HG03103 (cell line): ENCODE data around the gene CLECL1.

Experiments
- ATAC-seq: cut with Tn5 transposase; IDR thresholded peaks from one replicate; pipeline ENCODE4 v1.9.1; 2021; ENCODE audit warnings: low read depth; ENCODE audit not compliant: unreplicated experiment

CLECL1 gene

DNA sequence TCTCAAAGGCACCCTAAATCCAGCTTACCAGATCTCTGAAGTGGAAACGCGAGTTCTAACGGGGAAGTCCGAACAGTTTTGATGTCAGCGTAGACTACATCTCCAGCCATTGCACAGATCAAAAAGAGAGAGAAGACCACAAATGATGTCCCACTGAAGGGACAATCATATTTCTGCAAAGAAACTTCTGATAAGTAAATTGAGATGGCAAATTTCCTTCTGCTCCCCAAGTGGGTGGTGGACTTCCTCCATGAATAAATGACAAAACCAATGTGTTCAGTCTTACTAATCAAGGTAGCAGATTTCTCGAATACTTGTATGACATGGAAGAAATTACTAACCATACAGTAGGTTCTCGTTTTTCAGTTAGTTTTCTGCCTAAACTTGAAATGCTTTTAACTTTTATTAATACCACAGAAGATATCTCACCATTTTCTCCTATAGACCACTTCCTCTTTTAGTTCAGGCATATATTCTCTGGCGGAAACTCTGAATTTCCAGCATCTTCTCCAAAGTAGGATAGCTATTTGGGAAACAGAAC lies at the start of gene CLECL1:
TSS of gene CLECL1 (minus strand) at position 177 of the 541 bp plus-strand sequence.
- ATAC-seq: no peak

- no peak for ATAC-seq
These were observed 48.5 kb upstream of the CLECL1 start for GRCh38 chr12:9781360-9781759.

GRCh38 chr12:9779209-9779608 lies 46.3 kb upstream of the CLECL1 start:
- ATAC-seq: no peak

- no peak for ATAC-seq
These were observed 43.9 kb upstream of the CLECL1 start for GRCh38 chr12:9776781-9777180.

- no peak for ATAC-seq
These were observed 40.5 kb upstream of the CLECL1 start for GRCh38 chr12:9773216-9773877.

- no peak for ATAC-seq
These were observed 30.1 kb upstream of the CLECL1 start for GRCh38 chr12:9763025-9763424.

- ATAC-seq: no peak
These were observed 29.5 kb upstream of the CLECL1 start for GRCh38 chr12:9762369-9762768.

GRCh38 chr12:9761419-9761781 lies 28.5 kb upstream of the CLECL1 start:
- no peak for ATAC-seq

DNA sequence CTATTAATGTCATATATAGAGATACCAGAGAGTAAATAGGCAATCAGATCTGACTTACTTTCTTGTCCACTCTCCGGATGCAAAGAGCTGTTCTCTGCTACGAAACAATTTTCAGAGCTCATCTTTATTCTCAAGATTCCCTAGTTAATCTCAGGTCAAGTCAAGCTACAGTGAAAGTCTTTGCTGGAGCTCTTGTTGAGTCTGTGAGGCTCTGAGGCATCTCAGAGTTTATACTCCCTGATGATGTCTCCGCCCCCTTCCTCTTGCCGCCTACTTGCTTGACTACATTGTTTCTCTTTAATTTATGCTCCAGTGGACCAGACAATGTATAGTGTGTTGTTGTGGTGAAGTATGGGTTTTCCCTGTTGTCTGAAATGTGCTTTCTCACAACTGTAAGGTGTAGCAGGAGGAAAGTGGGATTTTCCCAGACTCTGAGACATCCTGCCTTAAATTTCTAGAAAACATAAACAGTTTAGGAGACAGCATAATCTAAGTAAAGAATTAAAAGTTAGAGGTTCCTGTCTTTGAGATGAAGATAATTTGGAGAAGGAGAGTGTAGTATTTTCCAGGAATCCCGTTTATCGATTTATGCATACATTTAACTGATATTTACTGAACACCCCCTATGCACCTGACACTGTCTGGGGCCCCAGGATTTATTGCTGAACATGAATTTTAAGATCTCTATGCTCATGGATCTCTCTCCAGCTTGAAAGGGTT lies 28.0 kb upstream of the CLECL1 start, which contains the start of gene CD69:
TSS of gene CD69 (minus strand) at position 203 of the 720 bp plus-strand sequence. CDS start at position 122, 81 bp downstream.
- peak; percentile 43 for ATAC-seq

- ATAC-seq: no peak
These were observed 27.2 kb upstream of the CLECL1 start for GRCh38 chr12:9760120-9760519.

- ATAC-seq: no peak
These were observed 26.8 kb upstream of the CLECL1 start for GRCh38 chr12:9759694-9760093.

- ATAC-seq: no peak
These were observed 25.2 kb upstream of the CLECL1 start for GRCh38 chr12:9758119-9758518.

DNA sequence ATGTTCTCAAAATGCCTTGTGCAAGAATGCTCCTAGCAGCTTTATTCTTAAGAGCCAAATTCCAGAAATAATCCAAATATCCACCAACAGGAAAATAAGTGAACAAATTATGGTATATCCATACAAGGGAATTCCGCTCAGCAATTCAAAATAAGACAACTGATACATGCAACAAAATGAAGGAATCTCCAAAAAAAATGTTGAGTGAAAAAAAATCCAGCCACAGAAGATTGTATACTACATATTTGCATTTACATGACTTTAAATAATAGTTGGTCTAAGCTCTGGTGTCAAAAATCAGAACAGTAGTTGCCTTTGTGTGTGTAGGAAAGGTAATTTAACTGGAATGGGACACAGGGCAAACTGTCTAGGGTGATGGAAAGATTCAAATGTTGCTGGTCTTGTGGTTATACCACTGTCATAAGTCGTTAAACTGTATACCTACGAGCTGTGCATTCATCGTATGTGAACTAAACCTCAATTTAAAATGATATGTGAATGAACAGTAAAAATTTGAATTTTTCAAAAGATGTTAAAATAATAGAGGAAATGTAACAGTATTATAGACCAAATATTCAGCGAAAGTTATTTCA lies 24.6 kb upstream of the CLECL1 start:
- ATAC-seq: no peak

- ATAC-seq: no peak
These were observed 23.8 kb upstream of the CLECL1 start for GRCh38 chr12:9756706-9757105.

- no peak for ATAC-seq
These were observed 23.3 kb upstream of the CLECL1 start for GRCh38 chr12:9756170-9756569.

DNA sequence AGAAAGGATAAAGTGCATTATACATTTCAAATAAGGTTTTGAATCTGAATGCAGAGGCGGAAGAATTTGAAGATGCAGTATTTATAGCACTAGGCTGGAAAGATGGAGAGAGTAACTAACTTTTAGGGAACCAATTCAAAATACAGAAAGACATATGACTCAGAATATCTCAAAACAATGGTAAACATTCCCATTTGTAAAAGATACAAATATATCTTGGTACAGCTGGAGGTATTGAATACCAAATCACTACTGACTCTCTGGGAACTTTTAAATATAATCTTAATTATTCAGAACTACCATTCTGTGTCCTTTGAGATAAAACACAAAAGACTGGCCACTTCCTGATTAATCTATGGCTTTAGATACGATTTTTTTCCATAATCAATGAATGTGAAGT lies 22.7 kb upstream of the CLECL1 start:
- ATAC-seq: no peak

DNA sequence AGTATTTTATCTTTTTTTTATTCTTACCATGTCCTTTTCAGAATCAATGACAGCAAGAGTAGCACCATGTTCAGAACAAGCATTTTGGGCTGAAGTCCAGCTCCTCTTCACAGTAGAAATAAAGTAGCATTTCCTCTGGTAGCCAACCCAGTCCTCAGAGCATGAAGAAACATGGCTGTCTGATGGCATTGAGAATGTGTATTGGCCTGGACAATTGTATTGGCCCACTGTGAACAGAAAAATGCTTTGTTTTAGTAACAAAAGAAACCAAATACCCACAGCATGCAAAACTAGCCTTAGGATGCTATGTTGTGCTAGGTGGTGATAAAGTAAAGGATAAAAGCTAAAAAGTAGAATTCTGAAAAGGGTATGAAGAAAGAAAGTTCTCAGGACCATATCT lies 22.1 kb upstream of the CLECL1 start:
- no peak for ATAC-seq

DNA sequence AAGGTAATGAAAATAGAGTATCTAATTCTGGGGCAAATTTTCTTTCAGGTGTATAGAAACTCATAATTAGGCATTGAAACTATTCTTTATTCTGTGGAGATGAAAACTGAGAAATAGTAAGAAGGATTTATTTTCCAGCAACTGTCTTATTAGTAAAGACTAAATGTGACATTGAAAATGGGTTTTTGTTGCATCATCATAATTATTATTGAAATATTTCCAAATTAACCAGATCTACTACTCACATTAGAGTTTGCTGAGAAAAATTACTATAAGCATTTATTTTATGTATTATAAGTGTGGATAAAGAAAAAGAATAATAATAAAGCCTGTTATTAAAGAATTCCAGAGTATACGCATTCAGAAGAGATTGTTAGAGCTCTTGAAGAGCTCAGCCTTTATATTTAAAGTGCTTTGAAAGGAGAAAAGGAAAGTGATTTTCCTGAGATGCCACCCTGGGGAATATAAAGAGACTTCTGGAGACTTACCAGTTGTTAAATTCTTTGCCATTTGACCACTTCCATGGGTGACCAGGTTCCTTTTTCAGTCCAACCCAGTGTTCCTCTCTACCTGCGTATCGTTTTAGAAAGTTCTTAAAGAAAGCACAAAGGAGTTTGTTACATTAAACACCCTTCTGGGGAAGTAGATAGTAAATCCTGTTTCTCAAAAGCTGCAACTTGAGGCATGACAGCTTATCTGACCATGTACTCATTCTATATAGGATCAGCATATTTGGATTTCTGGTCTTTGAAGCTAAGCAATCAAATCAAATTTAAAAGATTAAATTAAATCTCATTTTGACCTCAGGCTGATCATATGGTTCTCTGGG lies 21.4 kb upstream of the CLECL1 start:
- ATAC-seq: no peak

- ATAC-seq: no peak
These were observed 20.6 kb upstream of the CLECL1 start for GRCh38 chr12:9753498-9753897.

- no peak for ATAC-seq
These were observed 20.2 kb upstream of the CLECL1 start for GRCh38 chr12:9753073-9753472.
